COLO829 (cell line): ENCODE data around the gene DOK5.
A peak's percentile ranks its signal among the peaks of the same experiment; 100 is the strongest.

Source experiments
- DNase-seq: peaks from one replicate; pipeline ENCODE4 v3.0.0; 2012; ENCODE audit warnings: low spot score

The DOK5 gene

DNA sequence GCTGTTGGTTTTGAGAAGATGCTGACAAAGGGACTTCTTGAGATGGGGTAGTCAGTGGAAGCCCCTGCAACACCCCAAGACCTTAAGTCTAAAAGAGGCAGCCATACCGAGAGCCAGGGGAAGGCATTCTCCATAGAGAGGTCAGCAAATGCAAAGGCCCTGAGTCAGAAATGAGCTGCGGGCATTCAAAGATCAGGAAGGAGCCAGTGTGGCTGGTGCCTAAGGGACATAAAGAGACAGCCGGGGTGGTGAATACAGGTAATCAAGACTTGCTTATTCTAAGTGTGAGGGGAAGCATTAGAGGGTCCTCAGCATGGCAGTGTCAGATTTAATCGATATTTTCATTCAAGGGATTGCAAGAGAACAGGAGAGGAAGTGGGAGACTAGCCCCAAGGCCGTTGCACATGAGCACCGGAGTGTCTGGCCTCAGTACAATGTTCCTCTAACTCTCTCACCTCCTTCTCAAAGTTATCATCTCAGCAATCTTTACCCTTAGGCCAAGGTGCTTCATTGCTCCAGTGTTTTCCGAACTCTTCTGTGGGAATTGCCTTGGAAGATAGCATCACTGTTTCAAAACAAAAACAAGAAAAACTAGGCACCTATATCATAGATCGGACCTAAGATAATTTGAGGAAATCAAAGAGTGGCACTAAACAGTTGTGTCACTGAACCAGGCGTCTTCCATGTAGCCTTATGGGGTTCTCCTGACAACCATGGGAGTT lies 173.2 kb downstream of the DOK5 start:
- no peak for DNase-seq

DNA sequence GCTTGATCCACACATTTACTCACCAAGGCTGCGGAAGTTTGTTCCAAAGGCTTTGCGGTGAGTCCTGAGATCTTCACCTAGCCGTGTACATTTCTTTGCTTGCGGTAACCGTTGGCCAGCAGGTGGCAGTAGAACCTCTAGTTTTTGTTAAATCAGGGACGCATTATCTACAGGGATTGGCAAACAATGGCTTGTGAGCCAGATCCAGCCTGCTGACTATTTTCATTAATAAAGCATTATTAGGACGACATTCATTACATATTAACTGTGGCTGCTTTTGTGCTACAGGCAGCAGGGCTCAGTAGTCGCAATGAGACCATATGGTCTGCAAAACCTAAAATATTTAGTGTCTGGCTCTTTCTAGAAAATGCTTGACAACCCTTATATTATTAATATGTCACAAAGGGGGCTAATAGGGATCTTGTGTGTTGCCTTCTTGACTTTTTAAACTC lies 174.1 kb downstream of the DOK5 start:
- peak; percentile 80 for DNase-seq

DNA sequence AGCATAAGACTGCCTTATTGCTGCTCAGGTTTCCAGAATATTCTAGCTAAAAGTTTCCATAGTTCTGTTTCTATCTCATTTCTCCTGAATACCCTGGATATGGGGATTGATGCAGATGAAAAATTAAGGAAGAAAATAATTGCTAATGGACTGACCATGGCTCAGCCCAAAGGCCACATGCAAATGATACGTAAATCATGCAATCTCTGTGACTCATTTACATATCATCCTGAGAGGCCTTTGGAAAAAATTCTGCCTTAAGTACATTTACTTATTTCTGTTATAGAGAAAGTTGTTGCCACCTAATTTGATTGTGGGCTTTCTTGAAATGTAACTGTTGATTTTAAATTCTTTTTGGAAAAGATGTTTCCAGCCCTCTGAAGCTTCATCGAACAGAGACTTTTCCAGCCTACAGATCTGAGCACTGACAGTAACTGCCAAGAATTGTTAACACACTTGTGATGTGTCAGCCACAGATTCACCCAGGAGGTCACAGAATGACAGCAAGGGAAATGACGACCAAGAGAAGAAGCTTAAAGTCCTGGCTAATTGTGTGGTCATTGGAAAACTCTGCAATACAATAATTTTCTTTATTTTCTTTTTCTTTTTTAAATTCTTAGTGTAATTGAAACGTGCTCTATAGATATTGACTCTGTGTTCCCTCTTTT lies 174.8 kb downstream of the DOK5 start:
- DNase-seq = no peak

DNA sequence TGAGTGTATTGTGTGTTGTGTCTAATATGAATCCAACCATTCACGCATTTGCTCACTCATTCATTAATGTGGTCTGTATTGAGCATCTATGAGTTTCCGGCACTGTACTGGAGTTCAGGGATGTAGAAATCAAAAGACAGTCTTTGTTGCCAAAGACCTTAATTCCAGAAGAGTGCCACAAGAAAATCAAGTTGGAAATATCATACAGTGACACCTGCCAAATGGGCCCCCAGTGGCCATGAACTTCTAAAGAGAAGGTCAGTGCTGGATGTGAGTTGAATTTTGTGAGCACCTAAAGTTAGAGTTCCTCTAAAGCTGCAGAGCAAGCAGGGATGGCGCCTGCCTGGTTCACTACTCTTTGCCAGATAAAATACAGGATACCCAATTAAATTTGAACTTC lies 175.9 kb downstream of the DOK5 start:
- DNase-seq = no peak

DNA sequence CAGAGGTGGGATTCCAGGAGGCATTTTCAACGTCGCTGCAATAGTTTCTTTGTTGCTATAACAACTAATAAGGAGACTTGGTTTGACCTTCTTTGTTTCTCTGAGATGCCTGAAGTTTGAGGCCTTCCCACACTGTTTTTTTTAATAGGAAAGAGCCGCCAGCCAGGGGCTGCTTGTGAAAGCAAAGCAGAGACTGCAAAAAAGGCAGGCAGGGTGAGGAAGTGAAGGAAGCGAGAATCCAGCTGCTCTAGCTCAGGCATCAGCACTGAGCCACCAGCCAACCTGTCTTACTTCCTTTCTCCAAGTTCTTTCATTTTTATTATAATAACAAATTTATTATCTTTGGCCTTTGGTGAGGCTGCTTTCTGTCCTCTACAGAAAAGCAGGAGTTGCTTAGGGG lies 179.1 kb downstream of the DOK5 start:
- no peak for DNase-seq

DNA sequence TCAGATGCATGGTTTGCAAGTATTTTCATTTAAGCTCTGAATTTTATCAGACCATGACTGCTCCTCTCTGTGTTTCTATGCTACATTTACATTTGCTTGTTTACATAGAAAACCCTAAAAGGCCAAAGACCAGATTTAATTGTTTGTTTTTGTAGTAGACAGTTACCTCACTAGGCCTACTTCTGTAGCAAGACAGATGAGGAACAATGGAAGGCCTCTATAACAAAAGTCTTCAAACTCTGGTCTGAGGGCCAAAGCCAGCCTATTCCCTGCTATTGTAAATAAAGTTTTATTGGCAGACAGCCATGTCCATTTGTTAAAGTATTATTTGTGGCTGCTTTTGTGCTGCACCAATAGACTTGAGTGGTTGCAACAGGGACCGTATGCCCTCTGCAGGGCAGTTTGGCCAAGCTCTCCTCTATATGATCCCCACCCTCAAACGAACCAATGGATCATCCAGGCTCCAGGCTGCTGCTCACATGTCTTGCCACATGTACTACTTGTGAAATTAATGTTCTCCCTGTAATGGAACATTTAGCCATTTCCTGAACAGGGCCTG lies 182.0 kb downstream of the DOK5 start:
- DNase-seq = no peak

DNA sequence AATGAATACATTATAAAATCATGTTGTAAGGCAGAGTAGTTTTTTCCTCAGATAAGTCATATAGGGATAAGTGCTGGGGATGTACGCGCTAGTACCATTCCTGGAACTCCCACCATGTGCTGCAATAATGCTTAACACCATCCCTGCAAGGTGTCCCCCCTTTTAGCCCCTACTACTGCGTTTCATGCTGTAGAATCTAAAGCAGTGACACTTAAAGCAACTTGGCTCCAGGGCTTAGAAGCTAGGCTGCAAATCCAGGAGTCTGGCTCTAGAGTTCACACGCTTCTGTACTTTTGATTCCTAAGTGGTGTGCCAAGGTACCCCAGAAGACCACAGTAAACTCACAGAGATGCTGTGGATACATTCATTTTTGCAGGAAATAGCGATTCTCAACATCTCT lies 183.1 kb downstream of the DOK5 start:
- DNase-seq = no peak

DNA sequence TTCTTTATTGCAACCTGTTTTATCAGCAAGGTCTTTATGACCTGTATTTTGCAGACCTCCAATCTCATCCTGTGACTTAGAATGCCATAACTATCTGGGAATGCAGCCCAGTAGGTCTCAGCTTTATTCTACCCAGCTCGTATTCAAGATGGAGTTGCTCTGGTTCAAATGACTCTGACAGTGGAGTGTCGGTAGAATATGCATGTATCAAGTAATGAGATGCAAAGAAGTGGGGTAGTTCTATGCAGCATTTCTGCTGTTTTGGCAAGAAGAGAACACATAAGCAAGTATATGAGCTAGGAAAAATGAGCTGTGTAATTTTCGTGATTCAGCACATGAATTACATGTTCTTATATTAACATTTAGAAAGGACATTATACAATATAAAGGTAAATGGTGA lies 185.9 kb downstream of the DOK5 start:
- DNase-seq = no peak

DNA sequence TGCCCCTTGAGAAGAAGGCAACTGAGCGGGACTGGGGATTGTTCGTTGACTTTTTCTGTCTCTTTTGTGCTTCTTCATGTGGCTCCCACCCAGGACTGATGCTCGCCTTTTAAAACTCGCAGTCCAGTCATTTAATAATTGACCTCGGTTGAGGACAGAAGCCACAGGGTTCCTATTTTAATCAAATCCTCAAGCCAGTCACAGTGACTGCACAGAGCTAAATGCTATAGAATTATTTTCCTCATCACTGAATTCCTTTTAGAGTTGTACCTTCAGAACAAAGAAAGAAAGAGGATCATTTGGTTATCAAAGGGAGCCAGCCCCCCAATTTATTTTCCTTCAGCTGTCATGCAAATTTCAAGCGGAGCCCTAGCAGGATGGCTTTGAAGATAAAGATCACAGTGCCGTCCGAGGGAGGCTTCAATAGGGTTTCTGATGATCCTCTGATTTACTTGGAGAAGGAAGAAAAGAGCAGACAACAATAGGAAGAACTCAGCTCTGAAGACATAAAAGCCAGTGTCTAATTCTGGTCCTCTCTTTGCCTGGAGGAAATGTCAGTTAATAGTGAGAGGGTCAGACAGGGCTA lies 186.6 kb downstream of the DOK5 start:
- no peak for DNase-seq

DNA sequence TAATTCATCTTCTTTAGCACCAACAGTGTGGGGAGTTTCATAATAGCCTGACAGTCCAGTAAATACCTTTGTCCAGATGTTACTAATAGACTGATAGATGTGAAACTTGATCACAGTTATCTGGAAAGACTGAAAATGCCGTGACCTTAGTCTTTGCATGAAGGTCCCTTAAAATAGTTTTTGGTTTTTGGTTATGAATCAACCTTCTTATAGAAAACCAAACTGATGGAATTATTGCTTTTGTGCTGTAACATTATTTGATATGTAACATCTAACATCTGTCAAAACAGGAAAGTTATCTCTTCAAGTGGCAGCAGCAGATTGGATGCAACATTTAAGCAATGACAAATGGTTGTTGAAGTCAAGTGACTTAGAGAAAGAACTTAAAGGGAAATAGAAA lies 190.4 kb downstream of the DOK5 start:
- no peak for DNase-seq

DNA sequence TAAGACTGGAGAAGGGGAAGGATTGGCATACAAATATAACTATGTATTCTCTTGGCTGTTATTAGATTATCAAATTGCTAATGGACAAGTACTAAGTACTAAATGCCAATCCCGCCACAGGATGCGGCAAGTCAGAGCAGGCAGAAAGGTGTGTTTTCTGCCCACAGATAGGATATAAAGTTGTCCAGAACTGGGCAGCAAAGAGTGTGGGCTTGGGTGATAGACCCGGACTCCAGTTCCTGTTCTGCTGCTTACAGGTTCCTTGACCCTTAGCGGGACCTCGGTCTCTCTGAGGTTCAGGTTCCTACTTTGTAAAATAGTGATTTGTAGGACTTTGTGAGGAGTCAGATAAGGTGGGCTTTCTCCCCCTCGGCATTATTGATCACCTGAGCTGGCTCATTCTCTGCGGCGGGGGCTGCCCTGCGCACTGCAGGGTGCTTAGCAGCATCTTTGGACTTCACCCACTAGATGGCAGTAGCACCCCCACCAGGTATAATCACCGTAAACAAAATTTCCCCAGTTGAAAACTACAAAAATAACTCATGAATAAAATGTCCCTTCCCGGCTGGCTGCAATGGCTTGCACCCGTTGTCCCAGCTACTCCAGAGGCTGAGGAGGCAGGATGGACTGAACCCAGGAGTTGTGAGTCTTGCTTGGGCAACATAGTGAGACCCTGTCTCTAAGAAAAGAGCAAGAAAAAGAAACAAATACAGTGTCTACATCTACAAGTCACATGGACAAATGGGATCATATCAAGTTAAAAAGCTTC lies 193.1 kb downstream of the DOK5 start:
- peak; percentile 31 for DNase-seq

DNA sequence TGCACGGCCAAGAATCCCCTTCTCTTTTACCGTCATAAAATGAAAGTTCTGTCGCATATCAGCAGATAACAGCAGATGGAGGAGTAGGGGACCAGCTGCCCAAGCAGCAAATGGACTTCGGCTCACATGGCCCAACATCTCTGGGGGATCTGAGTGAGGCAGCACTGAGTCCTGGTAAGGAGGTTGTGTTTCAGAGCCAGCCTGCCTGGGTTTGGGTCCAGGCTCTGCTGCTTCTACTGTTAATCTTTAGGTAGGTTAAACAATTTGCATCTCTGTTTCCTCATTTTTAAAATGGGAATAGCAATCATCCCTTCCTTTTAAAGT lies 193.6 kb downstream of the DOK5 start:
- no peak for DNase-seq

DNA sequence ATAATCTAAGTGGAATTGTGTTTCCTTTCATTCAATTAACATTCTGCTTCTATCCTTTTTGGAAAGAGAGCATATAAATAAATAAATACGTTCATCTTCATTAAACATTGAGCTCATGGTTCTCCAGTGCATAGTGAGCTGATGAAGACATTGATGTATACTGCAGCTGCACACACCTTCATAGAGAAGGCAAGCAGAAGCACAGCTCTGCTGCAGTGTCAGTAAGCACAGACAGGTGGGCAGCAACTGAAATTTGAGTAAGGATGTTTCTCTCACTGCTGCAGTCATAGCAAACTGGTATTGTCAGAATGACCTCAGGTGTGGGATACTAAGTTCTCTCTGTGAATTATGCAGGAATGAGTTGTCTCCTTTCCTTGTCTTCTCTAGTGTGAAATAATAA lies 202.9 kb downstream of the DOK5 start:
- no peak for DNase-seq

DNA sequence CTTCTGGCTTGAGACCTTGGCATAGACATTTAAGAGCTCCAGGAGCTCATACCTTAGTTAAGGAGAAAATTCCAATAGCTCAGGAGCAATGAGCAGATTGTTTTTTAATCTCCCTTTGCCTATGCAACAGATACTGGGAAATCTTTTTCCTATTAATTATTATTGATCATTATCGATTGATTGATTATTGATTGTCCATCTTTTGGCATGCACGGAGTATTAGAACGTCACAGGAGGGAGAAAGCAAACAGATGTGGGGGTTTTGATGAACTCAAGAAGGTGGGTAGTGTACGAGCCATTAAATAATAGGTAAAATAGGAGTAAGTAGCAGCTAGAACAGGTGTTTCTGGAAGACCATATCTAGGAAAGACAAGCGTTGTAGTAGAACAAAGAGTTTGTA lies 205.0 kb downstream of the DOK5 start:
- DNase-seq = no peak

DNA sequence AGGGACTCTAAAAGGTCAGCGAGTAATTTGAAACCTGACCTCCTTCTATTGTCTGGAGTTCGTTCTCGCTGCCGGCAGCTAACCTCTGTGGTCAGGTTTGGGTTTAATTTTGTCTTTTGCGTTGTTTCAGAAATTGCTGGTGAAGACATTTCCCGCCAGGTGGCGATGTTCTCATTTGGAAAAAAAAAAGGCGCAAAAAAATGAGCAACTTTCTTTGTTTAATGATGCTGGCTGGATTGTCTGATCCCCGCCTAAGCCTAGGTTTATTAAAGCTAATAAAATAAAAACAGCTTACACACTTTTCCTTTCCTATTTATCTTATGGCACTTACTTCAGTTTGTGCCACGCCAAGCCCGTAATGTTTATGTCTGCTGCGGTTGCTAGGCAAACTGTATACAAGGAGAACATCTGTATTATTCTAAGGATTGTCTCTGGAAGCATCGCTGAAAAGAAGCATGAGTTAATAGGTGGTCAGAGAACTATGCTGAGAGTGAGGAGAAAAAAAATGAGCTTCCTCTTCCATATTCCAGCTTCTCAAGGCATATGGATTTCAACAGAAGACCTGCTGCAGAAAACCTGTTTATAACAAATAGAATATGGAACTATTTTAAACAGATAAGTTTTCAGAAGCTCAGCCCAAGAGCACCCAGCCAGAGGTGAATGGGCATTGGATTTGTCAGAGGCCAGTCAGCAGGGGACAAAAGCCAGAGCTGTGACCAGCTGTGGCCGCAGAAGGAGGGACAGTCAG lies 205.7 kb downstream of the DOK5 start:
- peak; percentile 39 for DNase-seq

DNA sequence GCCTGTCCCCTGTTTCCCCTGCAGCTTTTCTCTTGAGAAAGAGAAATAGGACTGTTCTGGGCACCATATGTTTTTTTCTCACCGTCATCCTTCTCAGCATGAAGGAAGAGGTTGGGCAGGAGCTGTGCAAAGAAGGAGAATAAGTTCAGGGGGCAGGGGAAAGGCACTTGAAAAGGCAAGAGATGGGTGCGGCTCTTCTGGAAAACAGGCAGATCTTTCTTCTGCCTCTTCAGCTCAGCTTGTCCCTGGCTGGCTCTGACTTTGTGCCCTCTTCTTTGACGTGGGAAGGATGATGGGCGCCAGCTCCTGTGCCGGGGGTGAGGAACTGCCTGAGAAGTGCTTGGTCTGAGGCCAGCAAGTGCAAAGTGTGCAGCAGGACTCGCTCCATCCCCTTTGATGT lies 206.5 kb downstream of the DOK5 start:
- DNase-seq = no peak

DNA sequence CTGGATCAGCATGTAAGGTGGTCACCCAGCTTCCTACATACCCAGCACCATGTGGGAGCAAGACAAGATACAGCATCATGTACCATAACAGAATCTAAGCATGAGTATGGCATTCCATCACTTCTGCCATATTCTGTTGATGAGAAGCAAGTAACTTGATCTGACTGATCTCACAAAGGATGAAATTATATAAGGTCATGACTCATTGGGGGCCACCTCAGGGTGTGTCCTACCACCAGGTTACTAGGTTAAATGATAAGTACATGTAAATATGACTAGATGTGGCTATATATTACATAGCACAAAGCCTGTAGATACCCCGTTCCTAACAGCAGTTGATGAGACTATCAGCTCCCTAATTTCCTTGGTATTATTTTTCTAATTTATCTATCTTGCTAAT lies 213.1 kb downstream of the DOK5 start:
- no peak for DNase-seq

DNA sequence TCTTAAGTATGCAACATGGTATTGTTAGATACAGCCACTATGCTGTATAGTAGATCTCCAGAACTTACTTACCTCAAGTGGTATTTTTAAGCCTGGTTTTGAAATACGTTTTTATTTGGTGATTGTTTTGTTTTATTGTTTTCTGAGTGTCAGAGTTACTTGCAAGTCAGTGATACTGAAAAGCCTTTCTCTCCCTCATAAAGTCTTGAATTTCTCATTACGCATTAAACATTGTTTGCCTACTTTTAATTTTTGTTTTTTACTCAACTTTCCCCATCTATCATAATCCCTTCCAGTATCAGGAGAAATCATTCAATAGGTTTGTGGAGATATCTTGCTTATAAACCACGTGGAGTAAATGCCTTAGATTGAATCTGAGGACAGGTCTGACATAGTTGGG lies 214.9 kb downstream of the DOK5 start:
- no peak for DNase-seq

DNA sequence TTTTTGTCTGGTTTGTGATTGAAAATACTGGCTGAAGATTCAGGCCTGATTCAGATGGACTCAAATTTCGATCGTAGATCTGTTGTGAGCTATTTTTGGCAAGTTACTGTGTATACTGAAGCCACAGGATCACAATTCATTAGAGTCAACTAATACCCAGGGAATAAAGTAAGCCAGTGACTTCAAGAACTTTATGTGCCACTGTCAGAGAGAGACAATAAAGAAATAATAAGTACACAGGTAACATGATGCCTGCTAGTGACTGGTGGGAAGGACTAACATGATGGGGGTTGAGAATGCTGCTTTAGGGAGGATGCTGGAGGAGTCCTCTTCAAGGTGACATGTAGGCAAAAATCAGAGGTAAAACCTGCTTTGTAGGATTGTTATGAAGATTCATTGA lies 215.9 kb downstream of the DOK5 start:
- DNase-seq = no peak

DNA sequence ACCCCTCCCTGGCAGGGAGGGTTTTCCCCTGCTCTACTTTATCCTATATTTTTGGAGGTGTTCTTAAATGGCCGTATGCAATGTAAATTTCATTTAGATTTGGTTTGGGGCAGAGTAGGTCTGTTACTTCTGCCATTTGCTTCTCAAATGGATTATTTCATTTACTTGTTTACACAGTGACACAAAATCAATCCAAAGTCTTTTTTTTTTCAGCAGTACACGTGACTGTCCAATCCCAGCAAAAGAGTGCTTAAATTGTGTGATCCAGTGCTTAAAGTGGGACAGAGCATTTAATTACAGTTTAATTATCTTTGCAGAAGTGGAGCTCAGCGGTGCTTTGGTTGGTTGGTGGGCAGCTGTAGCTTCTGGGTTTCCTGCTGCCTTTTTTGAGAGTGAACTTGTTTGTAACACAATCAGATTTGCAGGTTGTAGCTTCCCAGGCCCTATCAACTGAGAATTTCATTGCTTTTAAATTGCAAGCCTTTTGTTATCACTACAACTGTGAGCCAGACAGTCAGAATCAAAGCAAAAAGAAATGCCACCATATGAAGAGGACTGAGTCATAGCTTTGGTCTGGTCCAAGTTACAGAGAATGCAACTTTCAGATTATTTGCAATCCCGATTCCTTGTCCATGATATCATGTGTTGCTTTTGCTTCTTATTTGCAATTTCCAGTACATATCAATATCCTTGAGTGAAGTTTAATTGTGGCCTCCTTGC lies 216.9 kb downstream of the DOK5 start:
- no peak for DNase-seq

DNA sequence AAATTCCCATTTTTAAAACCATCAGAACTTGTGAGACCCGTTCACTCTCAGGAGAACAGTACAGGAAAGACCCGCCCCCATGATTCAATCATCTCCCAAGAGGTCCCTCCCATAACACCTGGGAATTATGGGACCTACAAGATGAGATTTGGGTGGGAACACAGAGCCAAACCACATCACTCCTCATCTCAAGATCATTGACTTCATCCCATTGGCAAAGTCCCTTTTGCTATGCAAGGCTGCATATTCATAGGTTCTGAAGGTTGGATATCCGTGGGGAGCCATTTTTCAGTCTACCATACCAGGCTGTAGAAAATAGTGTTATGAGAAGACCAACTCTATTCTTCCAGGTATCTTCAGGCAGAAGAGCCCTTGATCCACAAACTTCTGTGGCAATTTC lies 219.1 kb downstream of the DOK5 start:
- no peak for DNase-seq
